BJ (cell line): ENCODE data around the gene TMEM235. TPM values are rescaled to one million over a fixed set of nuclear protein-coding genes. Genes with fewer than 3 reads are reported as not detected.

Experiments used
- CTCF ChIA-PET: fragments of 350-600 bp; formaldehyde crosslinking; extraction: SDS; loops from one replicate; lab custom pipeline; 2021; ENCODE audit warnings: antibody characterized with exemption, inconsistent platforms; lab: Yijun Ruan, JAX
- POLR2A ChIA-PET: fragments of 300-600 bp; sonication (Branson Sonifier 250); formaldehyde crosslinking; extraction: SDS; loops from one replicate; lab custom pipeline; 2021; ENCODE audit warnings: antibody characterized with exemption; lab: Charles Lee
- DNase-seq: peaks from one replicate; pipeline ENCODE4 v3.0.0-alpha.2; 2011; ENCODE audit warnings: low read depth
- H3K27me3 ChIP-seq: 2 replicates; pipeline ENCODE4 v1.6.0; 2011; ENCODE audit warnings: low read length; ENCODE audit not compliant: control insufficient read depth, insufficient read depth
- H3K36me3 ChIP-seq: 2 replicates; pipeline ENCODE4 v1.5.1; 2011; ENCODE audit warnings: low read length; ENCODE audit not compliant: control insufficient read depth, insufficient read depth
- H3K4me3 ChIP-seq: 2 replicates; pipeline ENCODE4 v1.5.1; 2011; ENCODE audit warnings: low read depth, mild to moderate bottlenecking, control low read depth, low read length
- CTCF ChIP-seq: IDR thresholded peaks from 2 replicates; pipeline ENCODE4 v1.5.1; 2011; ENCODE audit warnings: low read depth, mild to moderate bottlenecking, control low read depth, inconsistent platforms, low read length, moderate library complexity; ENCODE audit not compliant: insufficient read depth
- polyA plus RNA-seq: library from polyadenylated mRNA; depleted of rRNA; stranded (reverse); fragments of >200 nt; gene quantifications from 2 replicates; pipeline ENCODE4 v1.2.3, GENCODE V29; 2011

Gene TMEM235
- polyA plus RNA-seq, 1 experiment: not detected

GRCh38 chr17:78266231-78266631 is 34.8 kb downstream of the TMEM235 start:
- no peaks in the 10 kb centered on the region for H3K36me3 ChIP-seq
- no peak overlapping the region for H3K4me3 ChIP-seq
- CTCF ChIA-PET: interaction anchor here (1.6 kb wide), 1 partner anchor 16 kb away, joined by 11 read pairs; no protein-coding TSS in a partner anchor
- no peak for DNase-seq
- POLR2A ChIA-PET: no interaction called here
- no peak for TF ChIP-seq CTCF
- H3K27me3 ChIP-seq: peaks cover 14% of the 10 kb centered on the region

GRCh38 chr17:78266771-78267170 is 35.3 kb downstream of the TMEM235 start:
- no peak for DNase-seq
- ChIA-PET POLR2A (no interaction called here), CTCF (interaction anchor here (1.6 kb wide), 1 partner anchor 16 kb away, joined by 11 read pairs; no protein-coding TSS in a partner anchor)
- no peak for TF ChIP-seq CTCF
- Histone ChIP-seq H3K27me3 (peaks cover 14% of the 10 kb centered on the region), H3K36me3 (no peaks in the 10 kb centered on the region), H3K4me3 (no peak overlapping the region)

- Histone ChIP-seq H3K4me3 (no peak overlapping the region), H3K36me3 (no peaks in the 10 kb centered on the region), H3K27me3 (peaks cover 14% of the 10 kb centered on the region)
- no peak for DNase-seq
- POLR2A ChIA-PET: no interaction called here
- CTCF ChIA-PET: interaction anchor here (1.6 kb wide), 1 partner anchor 17 kb away, joined by 11 read pairs; no protein-coding TSS in a partner anchor
- no peak for TF ChIP-seq CTCF
Observed at GRCh38 chr17:78267253-78268073, 36.0 kb downstream of the TMEM235 start.

- CTCF ChIA-PET: interaction anchor here (0.8 to 3.0 kb wide), 5 partner anchors 8 to 154 kb away, joined by 3 to 15 read pairs (median 7); no protein-coding TSS in a partner anchor
- POLR2A ChIA-PET: no interaction called here
- Histone ChIP-seq H3K36me3 (no peaks in the 10 kb centered on the region), H3K27me3 (peaks cover 18% of the 10 kb centered on the region), H3K4me3 (no peak overlapping the region)
- DNase-seq: no peak
- TF ChIP-seq CTCF: no peak
Observed at GRCh38 chr17:78268191-78268874, 36.9 kb downstream of the TMEM235 start.
